Measurements from ENCODE around the gene SH3BGR. TPM values are rescaled to one million over a fixed set of nuclear protein-coding genes. Genes with fewer than 3 reads are reported as not detected.
A peak's percentile ranks its signal among the peaks of the same experiment; 100 is the strongest.

SH3BGR gene
- total and polyA plus RNA-seq, 4 donors, result 0.33 to 5.4 (median 2.0) TPM

GRCh38 chr21:39445321-39446269, 6.2 kb upstream of the SH3BGR start, which contains the start of gene LCA5L:
Gene LCA5L (minus strand): TSS chr21:39445778. CDS start chr21:39428493, 17,285 bp downstream.
- no peaks in the 10 kb centered on the region for H3K9me3 ChIP-seq (ENCODE audit: control insufficient read depth in 4 of 4, low read length in 3 of 4)
- TF ChIP-seq, protein P1, sequence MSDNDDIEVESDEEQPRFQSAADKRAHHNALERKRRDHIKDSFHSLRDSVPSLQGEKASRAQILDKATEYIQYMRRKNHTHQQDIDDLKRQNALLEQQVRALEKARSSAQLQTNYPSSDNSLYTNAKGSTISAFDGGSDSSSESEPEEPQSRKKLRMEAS (IDR thresholded peaks at IDR 0.05), result peak; percentile 42
- TF ChIP-seq FOXA2 (IDR thresholded peaks at IDR 0.05) (no peak), EGR1 (IDR thresholded peaks at IDR 0.05; ENCODE audit: low read depth in 2 of 2) (peak in 1 of 2 donors; percentile 74), RXRA (IDR thresholded peaks at IDR 0.05) (peak in 1 of 2 donors; percentile 10), CTCF (IDR thresholded peaks at IDR 0.05; ENCODE audit: low read depth, low read length, missing input control) (no peak), NR2F2 (IDR thresholded peaks at IDR 0.05) (peak; percentile 24)
- TF ChIP-seq, protein P2, sequence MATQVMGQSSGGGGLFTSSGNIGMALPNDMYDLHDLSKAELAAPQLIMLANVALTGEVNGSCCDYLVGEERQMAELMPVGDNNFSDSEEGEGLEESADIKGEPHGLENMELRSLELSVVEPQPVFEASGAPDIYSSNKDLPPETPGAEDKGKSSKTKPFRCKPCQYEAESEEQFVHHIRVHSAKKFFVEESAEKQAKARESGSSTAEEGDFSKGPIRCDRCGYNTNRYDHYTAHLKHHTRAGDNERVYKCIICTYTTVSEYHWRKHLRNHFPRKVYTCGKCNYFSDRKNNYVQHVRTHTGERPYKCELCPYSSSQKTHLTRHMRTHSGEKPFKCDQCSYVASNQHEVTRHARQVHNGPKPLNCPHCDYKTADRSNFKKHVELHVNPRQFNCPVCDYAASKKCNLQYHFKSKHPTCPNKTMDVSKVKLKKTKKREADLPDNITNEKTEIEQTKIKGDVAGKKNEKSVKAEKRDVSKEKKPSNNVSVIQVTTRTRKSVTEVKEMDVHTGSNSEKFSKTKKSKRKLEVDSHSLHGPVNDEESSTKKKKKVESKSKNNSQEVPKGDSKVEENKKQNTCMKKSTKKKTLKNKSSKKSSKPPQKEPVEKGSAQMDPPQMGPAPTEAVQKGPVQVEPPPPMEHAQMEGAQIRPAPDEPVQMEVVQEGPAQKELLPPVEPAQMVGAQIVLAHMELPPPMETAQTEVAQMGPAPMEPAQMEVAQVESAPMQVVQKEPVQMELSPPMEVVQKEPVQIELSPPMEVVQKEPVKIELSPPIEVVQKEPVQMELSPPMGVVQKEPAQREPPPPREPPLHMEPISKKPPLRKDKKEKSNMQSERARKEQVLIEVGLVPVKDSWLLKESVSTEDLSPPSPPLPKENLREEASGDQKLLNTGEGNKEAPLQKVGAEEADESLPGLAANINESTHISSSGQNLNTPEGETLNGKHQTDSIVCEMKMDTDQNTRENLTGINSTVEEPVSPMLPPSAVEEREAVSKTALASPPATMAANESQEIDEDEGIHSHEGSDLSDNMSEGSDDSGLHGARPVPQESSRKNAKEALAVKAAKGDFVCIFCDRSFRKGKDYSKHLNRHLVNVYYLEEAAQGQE (IDR thresholded peaks at IDR 0.05), result peak; percentile 8
- WGBS, result under 1% methylated on average over 83 of the region's 83 CpGs
- peaks cover 2 to 16% (median 9%) of the 10 kb centered on the region in 4 donors for H3K4me1 ChIP-seq (ENCODE audit: control insufficient read depth in 4 of 4, insufficient read depth in 4 of 4, low read length in 3 of 4)
- H3K36me3 ChIP-seq (ENCODE audit: control insufficient read depth in 4 of 4, insufficient read depth in 3 of 4, low read depth in 1 of 4, low read length in 3 of 4), result no peaks in the 10 kb centered on the region
- peak within 1 kb of the TSS; percentile 88 to 94 for H3K27ac ChIP-seq (ENCODE audit: low read depth in 1 of 2, low read length in 2 of 2)
- peak; percentile 93 for DNase-seq (ENCODE audit: low spot score)
- no peaks in the 10 kb centered on the region for H3K27me3 ChIP-seq (ENCODE audit: control insufficient read depth in 4 of 4, insufficient read depth in 4 of 4, low read length in 3 of 4)
- peak within 1 kb of the TSS; percentile 80 to 96 (median 92) for H3K4me3 ChIP-seq (ENCODE audit: low read depth in 1 of 3, low read length in 3 of 3)
- peak within 1 kb of the TSS; percentile 75 to 94 for H3K9ac ChIP-seq (ENCODE audit: low read depth in 1 of 2, low read length in 2 of 2)

DNA sequence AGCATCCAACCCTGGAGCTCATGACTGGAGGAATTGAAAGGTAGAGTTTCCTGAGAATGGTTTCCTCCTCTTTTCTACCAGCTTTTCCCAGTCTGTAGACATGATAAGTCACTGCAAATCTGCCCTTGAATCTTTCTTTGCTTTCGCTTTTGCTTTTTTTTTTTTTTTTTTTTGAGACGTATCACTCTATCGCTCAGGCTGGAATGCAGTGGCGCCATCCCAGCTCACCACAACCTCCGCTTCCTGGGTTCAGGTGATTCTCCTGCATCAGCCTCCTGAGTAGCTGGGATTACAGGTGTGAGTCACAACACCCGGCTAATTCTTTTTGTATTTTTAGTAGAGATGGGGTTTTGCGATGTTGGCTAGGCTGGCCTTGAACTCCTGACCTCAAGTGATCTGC, 4.5 kb upstream of the SH3BGR start:
- H3K4me1 ChIP-seq (ENCODE audit: control insufficient read depth in 4 of 4, insufficient read depth in 4 of 4, low read length in 3 of 4), result peaks cover 2 to 16% (median 9%) of the 10 kb centered on the region in 4 donors
- H3K9ac ChIP-seq (ENCODE audit: low read depth in 1 of 2, low read length in 2 of 2), result no peak overlapping the region
- no peak overlapping the region for H3K4me3 ChIP-seq (ENCODE audit: low read depth in 1 of 3, low read length in 3 of 3)
- no peaks in the 10 kb centered on the region for H3K27me3 ChIP-seq (ENCODE audit: control insufficient read depth in 4 of 4, insufficient read depth in 4 of 4, low read length in 3 of 4)
- 98% methylated on average over 7 of the region's 7 CpGs for WGBS
- DNase-seq (ENCODE audit: low spot score), result no peak
- H3K36me3 ChIP-seq (ENCODE audit: control insufficient read depth in 4 of 4, insufficient read depth in 3 of 4, low read depth in 1 of 4, low read length in 3 of 4), result no peaks in the 10 kb centered on the region
- TF ChIP-seq, protein P2 (IDR thresholded peaks at IDR 0.05), result no peak
- no peak overlapping the region for H3K27ac ChIP-seq (ENCODE audit: low read depth in 1 of 2, low read length in 2 of 2)
- no peaks in the 10 kb centered on the region for H3K9me3 ChIP-seq (ENCODE audit: control insufficient read depth in 4 of 4, low read length in 3 of 4)

All from liver (tissue), 9 donors.